Suppressor macrophage treated with lipopolysaccharide for 4 hours (primary cell): ENCODE data around the gene SHKBP1.
"Not testable (repeated sequence)": the region's sequence is repeated elsewhere in the genome, so short reads cannot be mapped to it uniquely, and the experiment has no call there.

Source experiments
- DNase-seq: peaks from one replicate; pipeline ENCODE4 v3.0.0-alpha.2; 2020

The SHKBP1 gene

GRCh38 chr19:40585241-40585981 is 8.7 kb downstream of the SHKBP1 start:
- DNase-seq: peak; percentile 91

- DNase-seq: no peak
Observed at GRCh38 chr19:40585982-40586422, 9.3 kb downstream of the SHKBP1 start.

GRCh38 chr19:40586611-40587010 is 9.9 kb downstream of the SHKBP1 start:
- DNase-seq: no peak

- no peak for DNase-seq
Observed at GRCh38 chr19:40588110-40588854, 11.6 kb downstream of the SHKBP1 start.

- DNase-seq: no peak
Observed at GRCh38 chr19:40588926-40589569, 12.4 kb downstream of the SHKBP1 start.

- no peak for DNase-seq
Observed at GRCh38 chr19:40589591-40590429, 13.1 kb downstream of the SHKBP1 start.

- DNase-seq: no peak
Observed at GRCh38 chr19:40590464-40591265, 14.0 kb downstream of the SHKBP1 start.

GRCh38 chr19:40591724-40592123 is 15.1 kb downstream of the SHKBP1 start:
- not testable (repeated sequence) for DNase-seq

GRCh38 chr19:40592170-40592569 is 15.5 kb downstream of the SHKBP1 start:
- no peak for DNase-seq

- no peak for DNase-seq
Observed at GRCh38 chr19:40594255-40594654, 17.6 kb downstream of the SHKBP1 start.

- DNase-seq: no peak
Observed at GRCh38 chr19:40594657-40595091, 18.0 kb downstream of the SHKBP1 start.

- DNase-seq: peak; percentile 68
Observed at GRCh38 chr19:40596608-40597328, 20.1 kb downstream of the SHKBP1 start.

GRCh38 chr19:40597329-40597838 is 20.7 kb downstream of the SHKBP1 start:
- no peak for DNase-seq

GRCh38 chr19:40598121-40598917 is 21.6 kb downstream of the SHKBP1 start:
- peak; percentile 90 for DNase-seq

GRCh38 chr19:40598918-40599307 is 22.2 kb downstream of the SHKBP1 start:
- no peak for DNase-seq

GRCh38 chr19:40599331-40599901 is 22.7 kb downstream of the SHKBP1 start:
- no peak for DNase-seq

GRCh38 chr19:40599902-40600569 is 23.4 kb downstream of the SHKBP1 start:
- no peak for DNase-seq

- no peak for DNase-seq
Observed at GRCh38 chr19:40600570-40601133, 24.0 kb downstream of the SHKBP1 start.
